Keratinocyte (primary cell): ENCODE results near the gene SPOP. TPM values are rescaled to one million over a fixed set of nuclear protein-coding genes. Genes with fewer than 3 reads are reported as not detected.

Source experiments
- DNase-seq: peaks from one replicate; pipeline ENCODE4 v3.0.0-alpha.2; 2011; ENCODE audit warnings: low read depth, missing footprints, low spot score
- FAIRE-seq: peaks from 2 replicates; lab custom pipeline; 2011; peaks lifted over from hg19 to GRCh38; lab: Jason Lieb, UNC
- H2AFZ ChIP-seq: 2 replicates; pipeline ENCODE4 v1.6.0; 2012; ENCODE audit warnings: low read length, control low read depth, inconsistent platforms; ENCODE audit not compliant: control insufficient read depth
- H3K27ac ChIP-seq: 2 replicates; pipeline ENCODE4 v1.5.1; 2011; ENCODE audit warnings: low read length; ENCODE audit not compliant: control insufficient read depth, insufficient read depth
- H3K27me3 ChIP-seq: 3 replicates; pipeline ENCODE4 v1.6.0; 2011; ENCODE audit warnings: low read length; ENCODE audit not compliant: control insufficient read depth, insufficient read depth; ENCODE audit errors: extremely low read depth
- H3K36me3 ChIP-seq, 2 experiments: 2 replicates in 1 of 2; 3 replicates in 1 of 2; pipeline ENCODE4 v1.5.1; 2011; ENCODE audit warnings: low read length in 2 of 2, mild to moderate bottlenecking in 1 of 2; ENCODE audit not compliant: control insufficient read depth in 2 of 2, insufficient read depth in 2 of 2; ENCODE audit errors: extremely low read depth in 1 of 2
- H3K4me1 ChIP-seq: 3 replicates; pipeline ENCODE4 v1.5.1; 2011; ENCODE audit warnings: low read length; ENCODE audit not compliant: control insufficient read depth, insufficient read depth; ENCODE audit errors: extremely low read depth
- H3K4me2 ChIP-seq: 3 replicates; pipeline ENCODE4 v1.6.0; 2011; ENCODE audit warnings: low read depth, low read length; ENCODE audit not compliant: control insufficient read depth, insufficient read depth; ENCODE audit errors: extremely low read depth
- H3K4me3 ChIP-seq, 3 experiments: fragments of 200-600 bp in 1 of 3; sonication (generic) in 1 of 3; 2 replicates in 2 of 3; 3 replicates in 1 of 3; pipeline ENCODE4 v1.5.1; 2011 to 2016; ENCODE audit warnings: low read length in 3 of 3, mild to moderate bottlenecking in 3 of 3, control low read depth in 2 of 3, inconsistent platforms in 1 of 3, low read depth in 1 of 3, mixed read lengths in 1 of 3, mixed run types in 1 of 3, moderate library complexity in 1 of 3; ENCODE audit not compliant: control insufficient read depth in 2 of 3, insufficient read depth in 2 of 3; ENCODE audit errors: extremely low read depth in 1 of 3
- H3K79me2 ChIP-seq: 2 replicates; pipeline ENCODE4 v1.6.0; 2012; ENCODE audit warnings: low read length; ENCODE audit not compliant: control insufficient read depth, insufficient read depth
- H3K9ac ChIP-seq: 3 replicates; pipeline ENCODE4 v1.6.0; 2011; ENCODE audit warnings: low read length; ENCODE audit not compliant: control insufficient read depth, insufficient read depth; ENCODE audit errors: extremely low read depth
- H3K9me1 ChIP-seq: 3 replicates; pipeline ENCODE4 v1.6.0; 2011; ENCODE audit warnings: low read length; ENCODE audit not compliant: control insufficient read depth, insufficient read depth; ENCODE audit errors: extremely low read depth
- H3K9me3 ChIP-seq: 2 replicates; pipeline ENCODE4 v1.5.1; 2012; ENCODE audit warnings: low read depth, low read length; ENCODE audit not compliant: control insufficient read depth
- H4K20me1 ChIP-seq: 3 replicates; pipeline ENCODE4 v1.6.0; 2011; ENCODE audit warnings: low read length; ENCODE audit not compliant: control insufficient read depth, insufficient read depth; ENCODE audit errors: extremely low read depth
- CTCF ChIP-seq, 3 experiments: IDR thresholded peaks in 1 of 3; conservative IDR thresholded peaks in 1 of 3; optimal IDR thresholded peaks in 1 of 3; 2 replicates in 2 of 3; 3 replicates in 1 of 3; pipeline versions ENCODE3 to v1.5.1; 2011; ENCODE audit warnings: low read length in 3 of 3, mild to moderate bottlenecking in 3 of 3, moderate library complexity in 2 of 3, control low read depth in 1 of 3, inconsistent platforms in 1 of 3; ENCODE audit not compliant: insufficient read depth in 2 of 3; ENCODE audit errors: extremely low read depth in 1 of 3
- EZH2 ChIP-seq: IDR thresholded peaks from one replicate; pipeline ENCODE4 v1.6.1; 2012; ENCODE audit warnings: inconsistent platforms, mild to moderate bottlenecking, low read length, moderate library complexity
- dilution Hi-C: fragments of 300-500 bp; cut with MboI; formaldehyde crosslinking; loops from one replicate; pipeline ENCODE4 v1.7.0; 2020; ENCODE audit warnings: low sequenced_read_pairs; ENCODE audit not compliant: extremely low pct_ligation_motif_present
- polyA plus RNA-seq, 5 experiments: library from polyadenylated mRNA; depleted of rRNA in 3 of 5; stranded (reverse) in 3 of 5; stranded (forward) in 1 of 5; unstranded in 1 of 5; fragments of >200 nt; gene quantifications; 1 replicate in 1 of 5; 2 replicates in 3 of 5; 3 replicates in 1 of 5; pipeline versions ENCODE4 v1.2.1 to v1.2.3, GENCODE V29; 2011 to 2012; ENCODE audit warnings: missing spikeins in 2 of 5, low read depth in 1 of 5, low replicate concordance in 1 of 5

Gene SPOP
- polyA plus RNA-seq, 1 donor (not counting 4 experiments of a cell fraction or from before 2014, with no cell fraction given), result 27.5 TPM

GRCh38 chr17:49631496-49631895, 46.4 kb downstream of the SPOP start:
- Histone ChIP-seq H3K4me1 (no peaks in the 10 kb centered on the region), H3K4me3 (no peak overlapping the region), H4K20me1 (no peaks in the 10 kb centered on the region), H3K9me1 (no peaks in the 10 kb centered on the region), H3K9me3 (no peaks in the 10 kb centered on the region), H3K27ac (no peak overlapping the region), H3K27me3 (no peaks in the 10 kb centered on the region), H3K4me2 (no peak overlapping the region), H3K36me3 (no peaks in the 10 kb centered on the region), H3K9ac (no peak overlapping the region), H2AFZ (no peak overlapping the region), H3K79me2 (peaks cover 4% of the 10 kb centered on the region)
- dilution Hi-C loops, result no loop called here
- DNase-seq (no peak), FAIRE-seq (no peak)
- TF ChIP-seq CTCF (optimal IDR thresholded peaks at IDR 0.05 in 1 of 3, IDR thresholded peaks at IDR 0.05 in 1 of 3, conservative IDR thresholded peaks at IDR 0.05 in 1 of 3; ENCODE audit: extremely low read depth in 1 of 3, insufficient read depth in 2 of 3, low read length in 3 of 3), result no peak
- TF ChIP-seq EZH2, result no peak

- no peaks in the 10 kb centered on the region for H4K20me1 ChIP-seq
- no peak overlapping the region for H3K9ac ChIP-seq
- DNase-seq (no peak), FAIRE-seq (no peak)
- dilution Hi-C loops, result no loop called here
- H3K4me1 ChIP-seq, result no peaks in the 10 kb centered on the region
- no peak overlapping the region for H2AFZ ChIP-seq
- H3K27ac ChIP-seq, result no peak overlapping the region
- H3K4me2 ChIP-seq, result no peak overlapping the region
- H3K4me3 ChIP-seq, result no peak overlapping the region
- H3K9me1 ChIP-seq, result no peaks in the 10 kb centered on the region
- peaks cover 4% of the 10 kb centered on the region for H3K79me2 ChIP-seq
- H3K9me3 ChIP-seq, result no peaks in the 10 kb centered on the region
- TF ChIP-seq CTCF (optimal IDR thresholded peaks at IDR 0.05 in 1 of 3, IDR thresholded peaks at IDR 0.05 in 1 of 3, conservative IDR thresholded peaks at IDR 0.05 in 1 of 3; ENCODE audit: extremely low read depth in 1 of 3, insufficient read depth in 2 of 3, low read length in 3 of 3), result no peak
- TF ChIP-seq EZH2, result no peak
- no peaks in the 10 kb centered on the region for H3K36me3 ChIP-seq
- H3K27me3 ChIP-seq, result no peaks in the 10 kb centered on the region
These were observed 47.6 kb downstream of the SPOP start for GRCh38 chr17:49630113-49630900.
